DLD1 (cell line): Measurements from ENCODE around the gene IRF2.

Source experiments
- in situ Hi-C: cut with HindIII; loops from 2 replicates; pipeline ENCODE4 v1.10.0; 2017; ENCODE audit warnings: low sequenced_read_pairs

Gene IRF2

GRCh38 chr4:184475096-184475461 lies 729 bp upstream of the IRF2 start:
- in situ Hi-C loops = no loop called here

- in situ Hi-C loops = no loop called here
Observed at GRCh38 chr4:184473499-184474262, 669 bp downstream of the IRF2 start.

DNA sequence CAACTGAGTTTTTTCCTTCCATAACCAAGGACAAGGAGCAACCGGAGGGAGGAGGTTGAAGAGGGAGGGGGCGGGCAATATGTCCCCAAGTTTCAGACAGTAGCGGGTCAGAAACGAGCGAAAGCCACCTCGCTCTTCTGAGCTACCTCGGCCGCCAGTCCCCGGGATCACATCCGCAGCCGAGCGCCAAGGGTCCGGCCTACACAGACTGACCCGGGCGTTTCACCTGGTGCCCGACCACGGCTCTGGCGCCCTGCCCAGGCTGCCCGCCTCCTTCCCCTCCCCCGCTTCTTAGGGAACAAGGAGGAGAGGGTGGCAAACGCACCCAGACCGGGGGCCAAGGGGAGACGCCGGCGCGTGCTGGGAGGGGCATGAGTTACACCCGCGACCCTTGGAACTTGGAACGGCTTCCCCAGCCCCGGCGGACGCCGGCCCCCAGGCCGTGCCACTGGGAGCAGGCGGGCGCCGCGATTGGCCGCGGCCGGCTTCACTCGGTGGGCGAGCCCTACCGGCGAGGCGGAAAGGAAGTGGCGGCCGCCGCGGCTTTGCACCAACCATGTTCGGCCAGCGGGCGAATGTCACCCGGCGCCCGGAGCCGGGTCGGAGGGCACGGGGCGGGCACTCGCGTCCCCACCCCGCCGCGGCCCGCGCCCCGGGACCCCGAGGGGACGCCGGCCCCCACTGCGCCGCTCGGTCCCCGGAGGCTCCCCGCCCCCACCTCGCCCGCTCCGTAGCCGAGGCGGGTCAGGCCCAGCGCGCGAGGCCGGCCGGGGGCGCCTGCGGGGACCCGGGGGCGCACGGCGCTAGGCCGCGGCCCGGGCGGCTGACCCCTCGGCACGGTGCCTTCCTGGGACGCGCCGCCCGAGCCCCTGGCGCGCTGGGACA lies 1.5 kb downstream of the IRF2 start:
- in situ Hi-C loops = no loop called here

- in situ Hi-C loops = no loop called here
Observed at GRCh38 chr4:184471881-184472613, 2.3 kb downstream of the IRF2 start.

- in situ Hi-C loops = no loop called here
Observed at GRCh38 chr4:184470785-184471110, 3.6 kb downstream of the IRF2 start.

- in situ Hi-C loops = no loop called here
Observed at GRCh38 chr4:184466634-184467033, 7.7 kb downstream of the IRF2 start.

DNA sequence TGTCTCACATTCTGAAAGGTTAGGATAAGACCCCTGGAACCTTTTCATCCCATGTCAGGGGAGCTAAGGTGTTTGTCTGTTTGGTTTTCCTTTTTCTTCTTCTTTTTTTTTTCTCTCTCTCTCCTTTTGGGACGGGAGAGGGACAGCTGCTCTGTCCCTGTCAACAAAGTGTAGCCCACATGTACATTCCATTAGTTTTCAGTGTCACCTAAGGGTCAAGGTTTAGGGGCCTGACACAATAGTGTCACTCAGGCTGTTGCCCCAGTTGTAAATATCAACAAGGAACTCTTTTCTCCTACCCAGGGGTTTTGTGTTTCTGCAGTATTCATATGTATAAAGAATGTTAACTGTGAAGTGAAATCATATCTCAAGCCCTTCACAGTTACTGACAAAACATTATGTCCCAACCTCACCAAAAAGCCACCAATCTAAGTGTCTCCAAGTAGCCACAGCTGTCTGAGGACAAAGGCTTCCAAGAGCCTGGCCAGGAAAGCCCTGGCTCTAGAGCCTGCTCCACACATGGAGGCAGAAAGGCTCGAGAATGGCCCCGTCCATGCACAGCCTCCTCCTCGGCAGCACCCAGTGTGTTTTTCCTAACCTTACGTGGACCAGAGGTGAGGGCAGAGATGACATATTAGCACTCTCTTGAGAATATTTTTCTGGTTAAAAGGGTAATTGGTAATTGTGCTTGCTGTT lies 9.4 kb downstream of the IRF2 start:
- in situ Hi-C loops = no loop called here

GRCh38 chr4:184463856-184464255 lies 10.5 kb downstream of the IRF2 start:
- in situ Hi-C loops = no loop called here

DNA sequence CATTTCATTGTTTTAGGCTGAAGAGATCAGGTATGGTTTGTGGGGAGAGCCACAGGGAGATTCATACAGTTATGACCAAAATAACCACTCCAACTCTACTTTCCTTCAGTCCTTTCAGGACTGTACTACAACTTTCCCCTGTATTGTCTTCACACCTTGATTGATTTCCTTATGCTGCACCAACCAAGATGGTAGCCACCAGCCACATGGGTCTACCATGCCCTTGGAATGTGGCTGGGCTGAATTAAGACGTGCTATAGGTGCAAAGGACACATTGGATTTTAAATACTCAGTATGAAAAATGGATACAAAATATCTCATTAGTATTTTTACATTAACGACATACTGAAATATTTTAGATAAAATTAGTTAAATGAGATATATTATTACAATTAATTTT lies 11.2 kb downstream of the IRF2 start:
- in situ Hi-C loops = no loop called here

DNA sequence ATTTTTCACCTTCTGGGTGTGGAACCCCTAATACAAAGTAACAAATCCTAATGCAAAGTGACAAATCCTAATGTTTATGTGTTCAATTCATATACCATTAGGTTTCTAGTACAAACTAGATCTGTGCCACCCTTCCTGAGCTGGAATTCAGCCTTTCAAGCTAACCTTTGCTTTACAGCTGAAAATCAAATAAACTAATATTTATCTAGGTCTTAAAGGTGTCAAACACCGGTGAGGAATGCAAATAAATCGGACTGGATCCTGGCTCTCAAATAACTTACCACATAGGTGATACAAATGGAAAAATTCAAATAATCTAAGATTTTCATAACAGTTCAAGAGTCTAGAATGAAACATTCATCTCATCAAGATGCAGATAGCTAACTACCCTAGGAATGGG lies 11.6 kb downstream of the IRF2 start:
- in situ Hi-C loops = no loop called here

DNA sequence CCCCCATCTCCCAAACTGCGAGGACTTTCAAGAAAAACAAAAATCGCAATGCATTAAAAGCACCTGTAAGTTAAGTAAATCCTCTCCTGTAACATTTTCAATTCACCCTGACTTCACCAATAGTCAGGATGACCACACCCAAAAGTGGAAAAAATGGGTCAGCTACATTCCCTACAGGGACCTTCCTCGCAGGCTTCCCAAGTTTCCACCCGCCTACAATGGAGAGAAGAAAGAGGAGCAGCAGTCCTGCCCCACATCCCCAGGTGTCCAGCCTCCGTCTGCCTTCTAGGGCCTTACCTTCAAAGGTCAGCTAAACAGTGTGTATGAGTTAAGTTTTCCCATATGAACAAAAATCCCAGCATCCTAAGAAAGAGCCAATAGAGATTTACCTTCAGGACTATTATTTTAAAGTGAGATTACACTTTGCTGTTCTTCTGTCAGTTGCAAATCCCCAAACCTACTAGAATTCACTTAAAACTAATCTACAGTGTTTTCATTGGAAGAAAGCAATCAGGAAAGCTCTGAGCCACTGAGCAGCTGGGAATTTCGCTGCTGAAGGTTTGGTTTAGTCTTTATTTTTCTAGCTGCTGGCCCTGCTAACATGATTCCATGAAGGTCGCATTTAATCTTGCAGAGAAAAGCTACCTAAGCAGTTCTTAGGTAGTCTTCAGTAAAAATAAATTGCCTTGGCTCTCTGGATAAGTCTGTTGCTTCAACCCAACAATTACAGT lies 12.5 kb downstream of the IRF2 start:
- in situ Hi-C loops = no loop called here

DNA sequence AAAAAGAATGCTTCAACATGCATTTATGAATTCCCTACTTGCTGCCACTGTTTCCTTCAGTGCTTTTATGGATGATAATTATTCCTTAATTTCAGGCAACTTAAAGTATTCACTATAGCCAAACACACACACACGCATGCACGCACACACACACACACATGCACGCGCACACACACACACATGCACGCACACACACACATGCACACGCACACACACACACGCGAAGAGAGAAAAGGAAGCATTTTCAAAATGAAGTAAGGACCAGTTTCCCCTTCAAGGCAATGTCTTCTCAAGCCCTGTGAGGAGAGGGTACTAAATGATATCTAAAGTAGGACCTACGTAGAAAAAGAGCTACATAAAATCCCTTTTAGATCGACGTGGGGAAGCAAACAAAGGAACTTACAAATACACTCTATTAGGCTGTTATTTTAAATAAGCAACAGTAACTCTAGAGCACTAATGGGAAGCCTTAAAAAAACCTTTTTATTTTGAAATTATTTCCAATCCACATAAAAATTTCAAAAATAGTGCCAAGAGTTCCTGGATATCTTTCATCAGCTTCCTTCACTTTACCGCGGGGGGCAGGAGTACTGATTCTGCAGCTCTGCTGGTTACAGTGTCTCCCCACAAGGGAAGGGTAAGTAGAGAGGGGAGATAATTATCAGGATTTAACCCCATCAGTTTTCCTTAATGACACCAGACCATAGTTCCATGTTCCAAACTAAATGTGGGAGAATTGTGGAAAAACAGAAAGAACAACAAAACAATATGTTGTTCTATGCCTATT lies 13.7 kb downstream of the IRF2 start:
- in situ Hi-C loops = no loop called here

DNA sequence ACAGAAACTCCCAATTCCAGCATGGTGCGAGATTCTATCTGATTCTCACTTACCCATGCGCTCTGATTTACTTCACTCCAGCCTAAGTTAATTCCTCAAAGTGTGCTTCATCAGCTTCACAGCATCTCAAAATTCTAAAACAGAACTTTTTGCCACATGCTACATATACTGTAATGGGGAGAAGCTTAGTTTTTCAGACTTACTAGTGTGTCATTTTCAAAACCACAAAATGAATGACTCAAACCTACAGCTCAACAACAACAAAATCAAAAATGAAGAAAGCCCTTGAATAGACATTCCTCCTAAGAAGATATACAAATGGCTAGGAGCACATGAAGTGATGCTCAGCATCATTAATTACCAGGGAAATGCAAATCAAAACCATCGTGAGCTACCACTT lies 14.9 kb downstream of the IRF2 start:
- in situ Hi-C loops = no loop called here

DNA sequence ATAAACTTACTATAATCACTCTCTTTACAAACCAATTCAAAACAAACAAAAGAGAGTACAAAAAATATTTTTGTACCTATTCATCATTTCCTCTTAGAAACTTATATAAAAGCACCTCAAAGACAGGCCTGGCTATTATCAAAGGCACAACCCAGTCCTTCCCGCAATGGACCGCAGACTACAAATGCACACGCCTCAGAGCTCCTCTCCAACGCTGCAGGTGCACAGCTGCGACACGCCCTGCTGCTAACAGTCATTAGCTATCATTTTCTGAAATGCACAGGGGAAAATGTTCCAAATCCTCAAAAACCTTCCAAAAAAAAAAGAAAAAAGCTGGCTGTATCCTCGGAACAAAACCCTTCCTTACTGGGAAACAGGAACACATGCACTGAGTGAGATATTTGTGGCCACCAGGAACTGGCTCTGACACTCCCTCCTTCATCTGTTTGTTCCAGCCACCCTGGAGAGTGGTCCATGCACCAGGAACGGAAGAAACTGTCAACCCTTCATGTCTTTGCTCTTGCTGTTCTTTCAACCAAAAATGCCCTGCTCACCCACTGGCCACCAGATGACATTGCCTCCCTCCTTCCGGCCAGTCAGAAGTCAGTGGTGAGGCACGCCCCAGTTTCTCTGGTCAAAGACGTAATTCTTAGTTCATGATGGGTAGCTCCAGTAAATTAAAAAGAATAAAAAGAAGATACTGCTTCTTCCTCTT lies 16.7 kb downstream of the IRF2 start:
- in situ Hi-C loops = no loop called here

DNA sequence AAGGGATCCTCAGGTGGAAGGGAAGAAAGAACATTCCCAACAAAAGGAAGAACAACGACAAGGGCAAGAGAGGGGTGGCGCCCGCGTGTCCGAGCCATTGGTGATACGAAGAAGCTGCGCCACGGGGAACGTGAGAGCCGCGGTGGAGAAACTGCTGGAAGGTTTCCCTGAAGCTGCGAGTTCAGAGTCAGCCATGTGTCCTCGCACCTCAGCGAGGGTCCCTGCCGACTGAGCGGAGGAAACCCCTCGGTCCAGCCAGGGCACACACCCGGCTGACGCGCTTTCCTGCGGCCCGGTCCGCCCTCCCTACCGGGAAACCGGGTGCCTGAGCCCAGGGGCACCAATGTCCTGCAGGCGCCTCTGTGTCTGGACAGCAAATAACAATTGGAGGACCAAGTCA lies 18.0 kb downstream of the IRF2 start:
- in situ Hi-C loops = no loop called here

DNA sequence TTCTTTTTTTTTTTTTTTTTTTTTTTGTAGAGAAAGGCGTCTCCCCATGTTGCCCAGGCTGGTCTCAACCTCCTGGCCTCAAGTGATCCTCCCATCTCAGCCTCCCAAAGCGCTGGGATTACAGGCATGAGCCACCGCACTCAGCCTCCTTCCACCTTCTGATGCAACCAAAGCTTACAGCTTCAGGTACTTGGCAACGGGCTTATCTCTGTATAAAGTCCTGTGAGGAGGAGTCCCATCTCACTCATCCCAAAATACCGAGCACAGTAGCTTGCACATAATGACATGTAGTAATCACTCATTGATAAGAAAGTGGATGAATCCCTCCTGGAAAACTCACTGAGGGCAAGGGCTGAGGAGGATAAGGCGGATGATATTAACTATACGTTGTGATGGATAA lies 19.1 kb downstream of the IRF2 start:
- in situ Hi-C loops = no loop called here

DNA sequence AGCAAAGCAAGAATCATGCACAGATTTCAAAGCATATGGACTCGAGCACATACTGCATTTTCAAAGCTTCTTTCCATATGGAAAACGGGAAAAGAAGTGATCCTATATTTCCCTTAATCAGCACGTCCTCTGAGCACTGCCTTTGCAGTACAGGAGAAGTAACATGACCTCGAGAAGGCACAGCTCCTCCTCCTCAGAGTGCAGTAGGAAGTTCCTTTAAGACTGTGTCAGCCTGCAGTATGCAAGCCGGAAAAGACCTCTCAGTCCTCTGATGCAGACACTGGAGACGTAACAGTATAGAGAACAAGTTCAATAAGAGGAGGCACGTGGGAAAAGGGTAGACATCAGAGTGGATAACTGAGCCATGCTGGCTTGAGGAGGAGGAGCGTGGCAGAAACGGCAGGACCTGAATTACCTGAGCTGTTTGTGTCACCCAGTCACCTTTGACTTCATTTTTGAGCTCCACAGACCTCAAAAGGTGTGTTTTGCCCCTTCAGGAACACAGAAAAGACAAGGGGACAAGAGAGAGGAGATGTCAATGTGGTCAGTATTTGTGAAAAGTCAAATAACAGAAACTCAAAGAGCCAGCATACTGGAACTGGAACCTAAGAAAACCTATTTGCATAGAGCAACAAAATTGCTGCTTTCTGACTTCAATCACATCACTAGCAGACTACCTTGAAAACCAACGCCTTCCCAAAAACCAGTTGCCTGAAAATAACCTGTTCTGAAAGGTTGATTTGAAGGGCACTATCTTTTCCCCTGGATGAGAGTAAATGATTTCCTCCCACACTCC lies 20.8 kb downstream of the IRF2 start:
- in situ Hi-C loops = no loop called here

DNA sequence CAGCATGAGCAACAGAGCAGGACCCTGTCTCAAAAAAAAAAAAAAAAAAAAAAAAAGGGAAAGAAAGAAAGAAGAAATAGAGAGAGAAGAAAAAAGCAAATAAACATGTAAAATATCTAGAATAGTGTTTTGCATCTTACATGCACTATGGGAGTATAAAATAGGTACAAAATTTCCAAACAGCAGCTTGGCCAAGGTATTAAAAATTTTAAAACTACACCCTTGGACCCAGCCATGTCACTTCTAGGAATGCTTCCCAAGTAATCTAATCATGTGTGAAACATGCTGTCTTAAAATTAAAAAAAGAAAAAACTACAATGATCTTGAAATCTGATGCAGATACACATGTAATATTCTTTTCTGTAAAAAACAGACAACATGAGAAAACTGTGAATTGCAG lies 21.6 kb downstream of the IRF2 start:
- in situ Hi-C loops = no loop called here
